ENCODE results near the gene MINK1. TPM values are rescaled to one million over a fixed set of nuclear protein-coding genes. Genes with fewer than 3 reads are reported as not detected.
"Not testable (repeated sequence)": the region's sequence is repeated elsewhere in the genome, so short reads cannot be mapped to it uniquely, and the experiment has no call there.

The MINK1 gene
- total RNA-seq, 2 experiments from 2014 or later, result 50.8 to 51.5 TPM

DNA sequence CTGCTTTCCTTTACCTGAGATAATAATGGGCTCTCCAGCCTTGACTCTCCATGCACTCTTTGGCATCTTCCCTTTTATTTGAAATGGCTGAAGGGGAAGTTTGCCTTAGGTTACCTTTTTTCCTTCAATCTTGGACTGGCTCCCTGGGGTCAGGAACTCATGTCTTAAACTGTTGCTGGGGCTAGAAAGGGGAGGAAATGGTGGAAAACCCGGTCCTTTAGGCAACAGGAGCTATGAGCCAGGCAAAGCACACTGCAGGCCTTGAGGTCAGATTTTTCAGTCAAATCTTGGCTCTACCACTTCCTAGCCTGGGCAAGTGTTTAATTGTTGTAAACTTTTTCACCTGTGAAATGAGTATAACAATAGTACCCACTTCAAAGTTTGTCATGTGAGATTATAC lies 30.2 kb downstream of the MINK1 start:
- ChIA-PET CTCF (interaction anchor here (0.7 to 0.9 kb wide), 2 partner anchors 19 to 296 kb away, joined by 3 read pairs; no protein-coding TSS in a partner anchor), POLR2A (no interaction called here)
- ATAC-seq, result no peak
- H3K27ac Mint-ChIP-seq, result no peak overlapping the region
- no peak for TF ChIP-seq CTCF (IDR thresholded peaks at IDR 0.05)
- H3K9me3 Mint-ChIP-seq, result no peaks in the 10 kb centered on the region
- no peak overlapping the region for H3K4me3 Mint-ChIP-seq
- intact Hi-C loops (cut with micrococcal nuclease), result no loop called here
- no peak for DNase-seq
- H3K4me1 Mint-ChIP-seq (ENCODE audit: low read depth), result peaks cover 3% of the 10 kb centered on the region
- H3K36me3 Mint-ChIP-seq (ENCODE audit: low read depth), result peaks cover 6% of the 10 kb centered on the region
- no peaks in the 10 kb centered on the region for H3K27me3 Mint-ChIP-seq

DNA sequence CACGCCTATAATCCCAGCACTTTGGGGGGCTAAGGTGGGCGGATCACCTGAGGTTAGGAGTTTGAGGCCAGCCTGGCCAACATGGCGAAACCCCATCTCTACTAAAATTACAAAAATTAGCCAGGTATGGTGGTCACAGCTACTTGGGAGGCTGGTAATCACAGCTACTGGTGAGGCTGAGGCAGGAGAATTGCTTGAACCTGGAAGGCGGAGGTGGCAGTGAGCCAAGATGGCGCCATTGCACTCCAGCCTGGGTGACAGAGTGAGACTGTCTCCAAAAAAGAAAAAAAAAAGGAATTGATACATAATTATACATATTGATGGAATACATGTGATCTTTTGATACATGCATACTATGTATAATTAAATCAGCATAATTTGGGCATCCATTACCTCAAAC lies 34.4 kb downstream of the MINK1 start:
- H3K27me3 Mint-ChIP-seq, result not testable (repeated sequence)

DNA sequence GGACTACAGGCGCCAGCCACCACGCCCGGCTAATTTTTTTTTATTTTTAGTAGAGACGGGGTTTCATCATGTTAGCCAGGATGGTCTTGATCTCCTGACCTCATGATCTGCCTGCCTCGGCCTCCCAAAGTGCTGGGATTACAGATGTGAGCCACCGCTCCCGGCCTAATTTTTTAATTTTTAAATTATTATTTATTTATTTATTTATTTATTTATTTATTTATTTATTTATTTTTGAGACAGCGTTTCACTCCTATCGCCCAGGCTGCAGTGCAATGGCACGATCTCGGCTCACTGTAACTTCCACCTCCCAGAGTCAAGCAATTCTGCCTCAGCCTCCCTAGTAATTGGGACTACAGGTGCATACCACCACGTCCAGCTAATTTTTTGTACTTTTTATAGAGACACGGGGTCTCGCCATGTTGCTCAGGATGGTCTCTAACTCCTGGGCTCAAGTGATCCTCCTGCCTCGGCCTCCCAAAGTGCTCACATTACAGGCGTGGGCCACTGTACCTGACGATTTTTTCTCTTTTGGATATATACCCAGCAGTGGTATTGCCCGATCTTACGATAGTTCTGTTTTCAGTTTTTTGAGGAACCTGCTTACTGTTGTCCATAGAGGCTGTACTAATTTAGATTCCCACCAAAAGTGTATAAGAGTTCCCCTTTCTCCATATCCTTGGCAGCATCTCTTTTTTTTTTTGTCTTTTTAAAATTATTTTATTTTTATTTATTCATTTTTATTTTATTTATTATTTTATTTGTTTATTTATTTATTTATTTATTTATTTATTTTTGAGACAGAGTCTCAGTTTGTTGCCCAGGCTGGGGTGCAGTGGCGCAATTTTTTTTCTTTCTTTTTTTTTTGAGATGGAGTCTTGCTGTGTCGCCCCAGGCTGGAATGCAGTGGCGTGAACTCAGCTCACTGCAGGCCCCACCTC lies 36.2 kb downstream of the MINK1 start:
- H3K4me3 Mint-ChIP-seq; H3K36me3 Mint-ChIP-seq (ENCODE audit: low read depth); H3K9me3 Mint-ChIP-seq; H3K27me3 Mint-ChIP-seq; H3K4me1 Mint-ChIP-seq (ENCODE audit: low read depth); DNase-seq; intact Hi-C loops (cut with micrococcal nuclease); ATAC-seq; H3K27ac Mint-ChIP-seq: not testable (repeated sequence)
- POLR2A ChIA-PET, result interaction anchor here (1.1 kb wide), 1 partner anchor 15 kb away, joined by 3 read pairs; no protein-coding TSS in a partner anchor
- CTCF ChIA-PET, result interaction anchor here (0.9 to 1.6 kb wide), 3 partner anchors 8 to 40 kb away, joined by 3 to 5 read pairs (median 3); no protein-coding TSS in a partner anchor

More for the DNA sequence above, 34.4 kb downstream of the MINK1 start:
- ATAC-seq; H3K4me1 Mint-ChIP-seq (ENCODE audit: low read depth); DNase-seq; H3K27ac Mint-ChIP-seq; H3K9me3 Mint-ChIP-seq; CTCF ChIA-PET; intact Hi-C loops (cut with micrococcal nuclease); H3K36me3 Mint-ChIP-seq (ENCODE audit: low read depth); H3K4me3 Mint-ChIP-seq: not testable (repeated sequence)
- POLR2A ChIA-PET, result interaction anchor here (0.7 to 1.2 kb wide), 2 partner anchors 13 to 245 kb away, joined by 3 read pairs; no protein-coding TSS in a partner anchor

- Mint-ChIP-seq H3K4me3 (no peak overlapping the region), H3K4me1 (ENCODE audit: low read depth) (no peaks in the 10 kb centered on the region), H3K36me3 (ENCODE audit: low read depth) (peaks cover 2% of the 10 kb centered on the region), H3K9me3 (no peaks in the 10 kb centered on the region), H3K27me3 (no peaks in the 10 kb centered on the region), H3K27ac (no peak overlapping the region)
- ChIA-PET CTCF (interaction anchor here (1.0 to 1.6 kb wide), 2 partner anchors 8 to 38 kb away, joined by 3 to 5 read pairs; no protein-coding TSS in a partner anchor), POLR2A (interaction anchor here (1.1 kb wide), 1 partner anchor 13 kb away, joined by 3 read pairs; no protein-coding TSS in a partner anchor)
- intact Hi-C loops (cut with micrococcal nuclease), result no loop called here
- ATAC-seq (no peak), DNase-seq (no peak)
- no peak for TF ChIP-seq CTCF (IDR thresholded peaks at IDR 0.05)
Observed at GRCh38 chr17:4870855-4871254, 37.7 kb downstream of the MINK1 start.

GRCh38 chr17:4872786-4873185 lies 39.6 kb downstream of the MINK1 start:
- Mint-ChIP-seq H3K4me3 (no peak overlapping the region), H3K36me3 (ENCODE audit: low read depth) (peaks cover 2% of the 10 kb centered on the region), H3K27ac (no peak overlapping the region), H3K27me3 (no peaks in the 10 kb centered on the region), H3K9me3 (no peaks in the 10 kb centered on the region), H3K4me1 (ENCODE audit: low read depth) (no peaks in the 10 kb centered on the region)
- DNase-seq (no peak), ATAC-seq (no peak)
- ChIA-PET POLR2A (interaction anchor here (1.2 kb wide), 1 partner anchor 169 kb away, joined by 4 read pairs; the partner anchor contains the start of gene PELP1), CTCF (interaction anchor here (1.0 kb wide), 1 partner anchor 18 kb away, joined by 3 read pairs; no protein-coding TSS in a partner anchor)
- intact Hi-C loops (cut with micrococcal nuclease), result no loop called here
- no peak for TF ChIP-seq CTCF (IDR thresholded peaks at IDR 0.05)

- CTCF ChIA-PET, result no interaction called here
- ATAC-seq (no peak), DNase-seq (no peak)
- Mint-ChIP-seq H3K27ac (no peak overlapping the region), H3K27me3 (no peaks in the 10 kb centered on the region), H3K4me3 (no peak overlapping the region), H3K9me3 (no peaks in the 10 kb centered on the region), H3K4me1 (ENCODE audit: low read depth) (no peaks in the 10 kb centered on the region), H3K36me3 (ENCODE audit: low read depth) (peaks cover 4% of the 10 kb centered on the region)
- POLR2A ChIA-PET, result no interaction called here
- TF ChIP-seq CTCF (IDR thresholded peaks at IDR 0.05), result no peak
- intact Hi-C loops (cut with micrococcal nuclease), result no loop called here
Observed at GRCh38 chr17:4877089-4877488, 43.9 kb downstream of the MINK1 start.
